Measurements from ENCODE around the gene MINDY4. TPM values are rescaled to one million over a fixed set of nuclear protein-coding genes. Genes with fewer than 3 reads are reported as not detected.

The MINDY4 gene
- total RNA-seq, 2 experiments from 2014 or later = 0.36 to 0.60 TPM

- ATAC-seq (ENCODE audit: poor library complexity) = no peak
- H3K27ac Mint-ChIP-seq = no peak overlapping the region
- CTCF ChIA-PET = no interaction called here
- Histone ChIP-seq H3K9me3 (ENCODE audit: control insufficient read depth in 1 of 2, insufficient read depth in 1 of 2, low read length in 2 of 2) (no peaks in the 10 kb centered on the region), H3K4me1 (ENCODE audit: insufficient read depth, low read length) (no peaks in the 10 kb centered on the region), H3K27ac (ENCODE audit: low read depth in 1 of 2, low read length in 2 of 2) (no peak overlapping the region), H3K4me3 (ENCODE audit: low read length) (no peak overlapping the region), H3K36me3 (ENCODE audit: insufficient read depth, low read length) (no peaks in the 10 kb centered on the region), H3K27me3 (ENCODE audit: control insufficient read depth in 1 of 2, insufficient read depth in 2 of 2, low read length in 2 of 2) (no peaks in the 10 kb centered on the region)
- DNase-seq = no peak
- H3K4me1 Mint-ChIP-seq (ENCODE audit: low read depth) = no peaks in the 10 kb centered on the region
- no peak for TF ChIP-seq CTCF (IDR thresholded peaks at IDR 0.05)
- no peaks in the 10 kb centered on the region for H3K9me3 Mint-ChIP-seq
- intact Hi-C loops (cut with DNase I, micrococcal nuclease) = no loop called here
- H3K27me3 Mint-ChIP-seq = no peaks in the 10 kb centered on the region
- H3K36me3 Mint-ChIP-seq (ENCODE audit: low read depth) = no peaks in the 10 kb centered on the region
- no peak overlapping the region for H3K4me3 Mint-ChIP-seq
- POLR2A ChIA-PET = no interaction called here
These were observed 134.8 kb downstream of the MINDY4 start for GRCh38 chr7:30906014-30906413.

- no peaks in the 10 kb centered on the region for H3K9me3 ChIP-seq (ENCODE audit: control insufficient read depth in 1 of 2, insufficient read depth in 1 of 2, low read length in 2 of 2)
- no peak for ATAC-seq (ENCODE audit: poor library complexity)
- CTCF ChIA-PET = no interaction called here
These were observed 135.5 kb downstream of the MINDY4 start for GRCh38 chr7:30906515-30907240.

GRCh38 chr7:30907527-30908267 lies 136.5 kb downstream of the MINDY4 start:
- Mint-ChIP-seq H3K9me3 (no peaks in the 10 kb centered on the region), H3K36me3 (ENCODE audit: low read depth) (no peaks in the 10 kb centered on the region), H3K4me3 (no peak overlapping the region), H3K4me1 (ENCODE audit: low read depth) (no peaks in the 10 kb centered on the region), H3K27ac (no peak overlapping the region), H3K27me3 (no peaks in the 10 kb centered on the region)
- Histone ChIP-seq H3K27me3 (ENCODE audit: control insufficient read depth in 1 of 2, insufficient read depth in 2 of 2, low read length in 2 of 2) (no peaks in the 10 kb centered on the region), H3K27ac (ENCODE audit: low read depth in 1 of 2, low read length in 2 of 2) (no peak overlapping the region), H3K9me3 (ENCODE audit: control insufficient read depth in 1 of 2, insufficient read depth in 1 of 2, low read length in 2 of 2) (no peaks in the 10 kb centered on the region), H3K4me3 (ENCODE audit: low read length) (no peak overlapping the region), H3K4me1 (ENCODE audit: insufficient read depth, low read length) (no peaks in the 10 kb centered on the region), H3K36me3 (ENCODE audit: insufficient read depth, low read length) (no peaks in the 10 kb centered on the region)
- ChIA-PET POLR2A (no interaction called here), CTCF (no interaction called here)
- no peak for DNase-seq
- intact Hi-C loops (cut with DNase I, micrococcal nuclease) = no loop called here
- ATAC-seq (ENCODE audit: poor library complexity) = no peak
- TF ChIP-seq CTCF (IDR thresholded peaks at IDR 0.05) = no peak

More at GRCh38 chr7:30906515-30907240, 135.5 kb downstream of the MINDY4 start:
- no peaks in the 10 kb centered on the region for H3K36me3 ChIP-seq (ENCODE audit: insufficient read depth, low read length)
- POLR2A ChIA-PET = no interaction called here
- Mint-ChIP-seq H3K4me3 (no peak overlapping the region), H3K4me1 (ENCODE audit: low read depth) (no peaks in the 10 kb centered on the region), H3K27ac (no peak overlapping the region), H3K36me3 (ENCODE audit: low read depth) (no peaks in the 10 kb centered on the region), H3K9me3 (no peaks in the 10 kb centered on the region), H3K27me3 (no peaks in the 10 kb centered on the region)
- H3K27ac ChIP-seq (ENCODE audit: low read depth in 1 of 2, low read length in 2 of 2) = no peak overlapping the region
- TF ChIP-seq CTCF (IDR thresholded peaks at IDR 0.05) = no peak
- no peak for DNase-seq
- intact Hi-C loops (cut with DNase I, micrococcal nuclease) = no loop called here
- no peaks in the 10 kb centered on the region for H3K4me1 ChIP-seq (ENCODE audit: insufficient read depth, low read length)
- H3K27me3 ChIP-seq (ENCODE audit: control insufficient read depth in 1 of 2, insufficient read depth in 2 of 2, low read length in 2 of 2) = no peaks in the 10 kb centered on the region
- no peak overlapping the region for H3K4me3 ChIP-seq (ENCODE audit: low read length)

Measured in CD4-positive, alpha-beta T cell (primary cell).